HG02763 (cell line): Measurements from ENCODE around the gene SPI1.

Source experiments
- ATAC-seq: cut with Tn5 transposase; IDR thresholded peaks from one replicate; pipeline ENCODE4 v1.9.1; 2021; ENCODE audit warnings: mild to moderate bottlenecking, moderate library complexity; ENCODE audit not compliant: unreplicated experiment

SPI1 gene

DNA sequence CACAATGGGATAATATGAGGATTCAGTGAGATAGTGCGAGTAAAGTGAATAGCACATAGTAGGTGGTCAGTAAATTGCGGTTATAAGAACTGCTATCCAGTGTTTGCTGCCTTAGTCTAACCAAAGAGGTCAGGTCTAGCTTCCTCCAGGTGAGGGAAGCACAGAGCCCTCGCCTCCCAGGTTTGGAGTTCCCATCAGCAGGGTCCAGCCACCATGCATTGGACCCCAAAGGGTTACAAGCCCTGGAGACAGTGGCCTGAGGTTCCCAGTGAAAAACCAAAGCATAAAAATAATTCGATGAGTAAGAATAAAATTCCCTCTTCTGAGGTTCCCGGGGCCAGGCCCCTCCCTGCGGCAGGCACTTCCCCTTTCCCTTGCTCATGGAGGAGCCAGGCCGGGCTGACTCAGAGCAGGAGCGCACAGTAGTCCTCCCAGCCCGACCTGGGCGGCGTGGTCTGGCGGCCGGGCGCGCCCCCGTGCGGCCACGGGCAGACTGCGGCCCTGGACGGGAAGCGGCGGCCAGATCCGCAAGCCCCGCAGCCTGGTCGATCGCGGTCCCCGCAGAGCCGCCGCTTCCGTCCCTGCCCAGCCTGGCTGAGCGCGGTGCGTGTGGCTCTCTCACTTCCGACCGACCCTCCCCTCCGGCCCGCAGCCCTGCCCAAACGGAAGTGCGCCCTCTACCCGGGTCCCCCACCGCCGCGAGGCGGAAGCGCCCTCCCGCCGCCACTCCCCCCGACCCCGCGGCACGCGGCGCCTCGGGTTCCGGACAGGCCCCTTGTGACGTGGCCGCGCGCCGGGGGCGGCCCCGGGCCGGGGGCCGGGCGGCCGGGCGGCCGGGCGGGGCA is 29.6 kb upstream of the SPI1 start, which contains the start of gene SLC39A13:
TSS of gene SLC39A13 (plus strand) at position 845 of the 845 bp plus-strand sequence. CDS start 1,505 bp downstream, outside the sequence.
- peak; percentile 83 for ATAC-seq

DNA sequence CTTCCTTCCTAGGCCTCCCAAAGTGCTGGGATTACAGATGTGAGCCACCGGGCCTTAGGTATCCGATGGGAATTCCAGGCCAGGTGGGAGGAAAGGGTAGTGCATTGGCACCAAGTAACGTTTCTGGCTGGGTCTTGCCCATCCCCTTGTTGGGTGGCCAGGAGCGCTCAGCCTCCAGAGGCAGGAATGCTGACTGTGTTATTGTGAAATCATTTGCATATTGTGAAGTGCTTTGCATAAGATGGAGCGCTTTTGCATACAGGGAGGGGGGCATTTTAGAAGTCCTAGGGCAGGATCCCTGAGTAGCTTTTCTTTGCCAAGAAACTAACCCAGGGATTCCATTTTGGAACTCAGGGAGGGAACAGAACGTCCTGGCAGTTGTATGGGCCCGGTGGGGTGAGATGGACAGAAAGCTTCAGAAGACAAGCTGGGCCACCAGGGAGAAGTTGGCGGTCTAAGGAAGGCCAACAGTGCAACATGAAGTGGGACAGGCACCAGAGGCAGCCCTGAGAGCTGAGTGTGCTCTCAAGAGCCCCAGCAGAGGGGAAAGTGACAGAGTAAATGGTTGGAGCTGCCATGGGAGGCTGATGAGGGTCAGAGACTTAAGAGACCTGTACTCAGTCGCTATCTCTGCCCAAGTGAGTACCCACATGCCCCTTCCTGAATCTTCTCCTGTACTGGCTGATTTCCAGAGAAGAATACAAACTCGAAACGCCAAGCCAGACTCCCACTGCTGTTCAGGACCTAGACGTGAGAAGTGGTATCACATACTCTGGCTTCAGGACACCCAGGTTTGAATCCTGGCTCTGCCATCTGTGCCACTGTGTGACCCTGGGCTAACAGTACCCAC is 28.8 kb upstream of the SPI1 start:
- no peak for ATAC-seq

GRCh38 chr11:47403571-47403970 is 25.2 kb upstream of the SPI1 start:
- ATAC-seq, result no peak

GRCh38 chr11:47403135-47403534 is 24.8 kb upstream of the SPI1 start:
- no peak for ATAC-seq

DNA sequence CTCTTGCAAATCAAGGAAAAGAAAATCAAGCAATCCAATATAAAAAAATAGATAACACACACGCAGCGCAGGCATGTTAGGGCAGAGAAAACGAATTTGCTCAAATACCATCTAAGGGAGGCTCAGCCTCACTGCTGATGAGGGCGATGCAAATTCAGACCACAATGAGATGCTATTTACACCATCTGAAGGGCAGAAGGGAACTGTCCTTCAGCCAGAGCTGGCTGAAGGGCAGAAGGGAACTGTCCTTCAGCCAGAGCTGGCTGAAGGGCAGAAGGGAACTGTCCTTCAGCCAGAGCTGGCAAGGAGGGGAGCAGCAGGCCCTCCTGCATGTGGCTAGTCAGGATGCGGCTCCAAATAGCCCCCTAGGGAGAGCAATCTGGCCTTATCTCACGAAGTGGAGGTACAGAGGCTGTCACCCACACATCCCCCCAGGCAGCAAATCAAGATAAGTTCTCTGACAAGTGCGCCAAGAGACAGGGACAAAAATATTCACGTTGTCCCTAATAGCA is 22.5 kb upstream of the SPI1 start:
- ATAC-seq, result peak; percentile 70

DNA sequence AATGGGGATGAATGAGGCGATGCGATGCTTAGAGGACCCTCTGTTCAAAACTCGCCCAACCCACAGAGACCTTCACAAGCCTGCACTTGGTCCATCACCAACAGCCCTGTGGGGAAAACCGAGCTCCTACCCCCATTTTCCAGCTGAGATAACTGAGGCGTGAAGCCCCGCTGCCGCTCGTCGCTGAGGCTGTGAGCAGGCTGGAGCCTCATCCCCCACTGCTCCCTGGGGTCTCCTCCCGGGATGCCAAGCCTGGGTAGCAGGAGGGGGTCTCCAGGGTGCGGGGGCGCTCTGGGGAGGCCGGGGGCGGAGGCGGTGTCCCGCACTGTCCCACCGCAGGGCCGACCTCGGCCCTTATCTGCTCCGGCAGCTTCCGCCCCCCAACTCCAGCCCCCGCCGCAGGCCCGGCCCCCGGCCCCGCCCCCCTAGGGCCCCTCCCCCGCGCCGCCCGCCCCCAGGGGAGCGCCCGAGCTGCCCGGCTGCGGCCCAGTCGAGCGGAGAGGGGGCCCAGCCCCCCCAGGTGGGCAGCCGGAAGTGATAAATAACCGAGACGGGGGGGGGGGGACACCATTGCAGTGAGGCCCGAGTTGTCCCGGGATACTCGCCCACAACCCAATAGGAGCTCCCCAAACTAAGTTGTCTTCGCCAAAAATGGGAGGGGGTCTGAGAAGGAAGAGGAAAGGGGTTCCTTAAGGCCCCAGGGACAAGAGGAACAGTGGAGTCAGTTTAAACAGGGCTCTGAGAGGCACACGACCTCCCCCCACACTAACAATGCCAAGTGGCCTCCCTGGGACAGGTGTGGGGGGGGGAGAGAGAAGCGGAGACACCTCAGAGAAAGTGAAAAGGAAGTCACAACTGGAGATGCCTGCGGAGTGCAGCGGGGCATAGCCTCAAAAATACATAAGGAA is 21.8 kb upstream of the SPI1 start:
- peak; percentile 49 for ATAC-seq

- no peak for ATAC-seq
These were observed 20.2 kb upstream of the SPI1 start for GRCh38 chr11:47398551-47398950.

GRCh38 chr11:47398011-47398410 is 19.7 kb upstream of the SPI1 start:
- no peak for ATAC-seq

- ATAC-seq, result no peak
These were observed 17.6 kb upstream of the SPI1 start for GRCh38 chr11:47396049-47396320.

GRCh38 chr11:47395223-47396048 is 17.1 kb upstream of the SPI1 start:
- ATAC-seq, result no peak

DNA sequence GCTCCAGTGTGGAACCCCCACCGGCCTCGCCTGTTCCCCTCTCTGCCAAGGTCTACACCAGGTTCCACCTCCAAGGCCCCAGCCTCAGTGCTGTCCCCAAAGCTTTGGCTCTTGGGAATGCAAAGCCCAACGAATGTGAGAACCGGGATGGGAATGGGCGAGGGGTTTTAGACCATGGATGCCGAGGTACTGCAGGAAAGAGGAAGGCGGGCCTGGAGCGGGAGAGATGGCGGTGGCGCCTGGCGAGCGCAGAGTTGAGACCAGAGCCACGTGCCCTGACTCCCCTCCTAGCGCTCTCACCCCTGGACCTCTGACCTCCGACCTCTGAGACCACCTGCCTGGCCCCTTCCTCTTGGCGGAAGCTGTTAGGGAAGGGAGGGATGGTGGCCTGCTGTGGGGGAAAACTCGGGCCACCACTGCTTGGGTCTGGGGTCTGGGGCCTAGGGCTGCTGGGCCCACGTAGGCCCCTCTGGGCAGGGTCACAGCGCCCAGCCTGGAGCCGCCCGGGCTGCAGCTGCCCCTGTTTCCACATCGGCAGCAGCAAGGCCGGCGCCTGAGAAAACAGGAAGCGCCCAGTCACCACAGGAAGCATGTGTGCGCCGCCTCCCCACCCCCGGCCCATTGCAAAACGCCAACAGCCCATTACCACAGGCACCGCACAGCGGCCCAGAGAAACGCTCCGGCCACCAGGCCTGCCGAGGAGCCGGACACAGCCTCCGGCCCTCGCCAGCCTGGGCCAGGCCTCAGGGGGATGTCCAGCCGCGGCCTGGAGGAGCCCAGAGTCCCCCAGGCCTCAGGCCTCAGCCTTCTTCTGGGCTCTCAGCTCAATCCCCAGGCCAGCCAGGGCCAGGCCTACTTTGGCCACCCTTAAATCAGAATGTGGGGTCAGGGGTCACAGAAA is 16.2 kb upstream of the SPI1 start:
- no peak for ATAC-seq

DNA sequence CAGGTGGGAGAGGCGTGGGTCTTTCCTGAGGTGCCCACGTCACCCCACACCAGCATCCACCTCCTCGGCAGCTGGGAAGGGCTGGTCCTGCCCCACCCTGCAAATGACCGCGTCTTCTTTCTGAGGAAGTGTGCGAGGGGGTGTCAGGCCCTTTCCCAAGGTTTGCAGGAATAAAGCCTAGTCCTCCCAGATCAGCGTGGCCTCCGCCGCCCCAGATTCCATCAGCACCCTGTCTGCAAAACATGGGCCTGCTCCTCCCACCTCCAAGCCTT is 15.6 kb upstream of the SPI1 start:
- no peak for ATAC-seq

GRCh38 chr11:47393163-47394049 is 15.1 kb upstream of the SPI1 start:
- ATAC-seq, result no peak

DNA sequence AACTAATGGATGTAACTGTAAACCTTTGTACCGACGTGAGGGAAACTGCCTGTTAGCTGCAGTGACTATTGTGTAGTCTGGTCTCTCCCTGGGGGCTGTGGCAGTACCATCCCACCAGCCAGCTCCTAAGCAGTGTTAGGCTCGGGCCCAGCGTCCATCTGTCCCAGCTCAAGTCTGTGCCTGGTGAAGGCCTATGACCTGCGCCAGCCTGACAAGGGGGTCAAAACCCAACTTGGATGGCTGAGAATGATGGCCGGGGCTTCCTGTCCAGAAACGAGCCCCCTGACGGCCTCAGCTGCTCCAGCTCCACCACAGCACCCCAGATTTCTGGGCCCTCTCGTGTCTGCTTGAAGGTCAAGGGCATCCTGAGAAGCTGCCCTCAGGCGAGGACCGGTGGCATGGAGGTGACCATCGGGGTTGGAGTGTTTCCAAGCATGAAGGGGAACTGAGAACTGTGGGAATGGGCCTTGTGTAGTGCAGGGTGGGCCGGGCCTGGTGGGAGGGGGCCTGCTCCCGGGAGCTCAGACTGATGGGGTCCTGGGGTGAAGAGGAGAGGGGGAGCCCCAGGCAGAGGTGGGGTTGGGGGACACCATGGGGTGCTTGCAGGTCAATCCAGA is 14.3 kb upstream of the SPI1 start:
- no peak for ATAC-seq

DNA sequence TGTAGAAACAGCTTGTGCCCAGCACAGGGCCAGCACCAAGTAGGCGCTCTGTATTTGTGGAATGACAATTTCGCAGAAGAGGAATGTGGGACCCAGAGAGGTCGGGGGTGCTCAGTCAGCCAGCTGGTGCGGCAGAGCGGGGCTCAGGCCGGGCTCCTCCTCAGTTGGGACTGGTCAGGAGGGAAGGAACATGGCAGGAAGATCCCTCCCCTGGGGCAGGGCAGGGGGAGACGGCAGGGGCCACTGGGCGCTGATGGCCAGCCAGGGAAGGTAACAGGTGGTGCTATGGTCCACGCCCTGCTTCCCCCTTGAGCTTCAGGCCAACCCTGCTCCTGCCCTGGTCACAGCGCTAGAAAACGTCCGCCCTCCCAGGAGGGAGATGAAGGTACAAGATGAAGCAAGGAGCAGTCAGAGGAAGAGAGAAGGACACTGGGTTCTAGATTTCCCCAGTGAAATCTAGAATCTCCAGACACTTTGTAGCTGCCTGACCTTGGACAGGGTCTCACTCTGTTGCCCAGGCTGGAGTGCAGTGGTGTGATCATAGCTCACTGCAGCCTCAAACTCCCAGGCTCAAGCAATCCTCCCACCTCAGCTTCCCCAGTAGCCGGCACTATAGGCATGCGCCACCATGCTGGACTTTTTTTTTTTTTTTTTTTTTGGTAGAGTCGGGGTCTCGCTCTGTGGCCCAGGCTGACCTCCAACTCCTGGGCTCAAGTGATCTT is 13.5 kb upstream of the SPI1 start:
- ATAC-seq, result no peak

- ATAC-seq, result no peak
These were observed 12.8 kb upstream of the SPI1 start for GRCh38 chr11:47391077-47391583.

GRCh38 chr11:47390422-47390760 is 12.0 kb upstream of the SPI1 start:
- no peak for ATAC-seq
